MM.1S (cell line): ENCODE data around the gene FUS.

Experiments
- DNase-seq: peaks from one replicate; pipeline ENCODE4 v3.0.0-alpha.2; 2015
- H2AFZ ChIP-seq: fragments of 300-600 bp; sonication (generic); 2 replicates; pipeline ENCODE4 v1.6.0; 2016; ENCODE audit warnings: antibody characterized with exemption, low read length
- H3F3A ChIP-seq: fragments of 300-600 bp; sonication (generic); 2 replicates; pipeline ENCODE4 v1.6.1; 2016; ENCODE audit warnings: mild to moderate bottlenecking, antibody characterized with exemption, low read length, moderate library complexity, mixed read lengths; ENCODE audit not compliant: insufficient read depth
- H3K27ac ChIP-seq: fragments of 300-600 bp; sonication (generic); 2 replicates; pipeline ENCODE4 v1.5.1; 2016; ENCODE audit warnings: mild to moderate bottlenecking, low read length
- H3K27me3 ChIP-seq: fragments of 300-600 bp; sonication (generic); replicated peaks from 2 replicates; pipeline ENCODE4 v1.6.0; 2016; ENCODE audit warnings: low read length; ENCODE audit not compliant: insufficient read depth
- H3K36me3 ChIP-seq: fragments of 300-600 bp; sonication (generic); replicated peaks from 2 replicates; pipeline ENCODE4 v1.6.1; 2016; ENCODE audit warnings: mild to moderate bottlenecking, low read length, mixed read lengths; ENCODE audit not compliant: insufficient read depth
- H3K4me1 ChIP-seq: fragments of 300-600 bp; sonication (generic); 2 replicates; pipeline ENCODE4 v1.6.1; 2016; ENCODE audit warnings: low read length, mixed read lengths
- H3K4me2 ChIP-seq: fragments of 300-600 bp; sonication (generic); 2 replicates; pipeline ENCODE4 v1.6.0; 2016; ENCODE audit warnings: low read depth, low read length
- H3K4me3 ChIP-seq: fragments of 300-600 bp; sonication (generic); 2 replicates; pipeline ENCODE4 v1.5.1; 2016; ENCODE audit warnings: low read length, mixed read lengths
- H3K79me2 ChIP-seq: fragments of 300-600 bp; sonication (generic); 2 replicates; pipeline ENCODE4 v1.6.1; 2016; ENCODE audit warnings: mixed run types, low read length, mixed read lengths
- H3K9ac ChIP-seq: fragments of 300-600 bp; sonication (generic); 2 replicates; pipeline ENCODE4 v1.6.1; 2016; ENCODE audit warnings: low read length, mixed read lengths
- H3K9me2 ChIP-seq: fragments of 300-600 bp; sonication (generic); replicated peaks from 2 replicates; pipeline ENCODE4 v1.6.1; 2016; ENCODE audit warnings: mild to moderate bottlenecking, low read length, mixed read lengths; ENCODE audit not compliant: insufficient read depth
- H3K9me3 ChIP-seq: fragments of 300-600 bp; sonication (generic); replicated peaks from 2 replicates; pipeline ENCODE4 v1.6.1; 2016; ENCODE audit warnings: mild to moderate bottlenecking, low read length, mixed read lengths; ENCODE audit not compliant: insufficient read depth
- H4K20me1 ChIP-seq: fragments of 300-600 bp; sonication (generic); 2 replicates; pipeline ENCODE4 v1.6.1; 2016; ENCODE audit warnings: mild to moderate bottlenecking, low read length, moderate library complexity, mixed read lengths; ENCODE audit not compliant: insufficient read depth
- CTCF ChIP-seq: fragments of 300-600 bp; sonication (generic); IDR thresholded peaks from 2 replicates; pipeline ENCODE4 v1.5.1; 2016; ENCODE audit warnings: antibody characterized with exemption, low read length, mixed read lengths
- EZH2 ChIP-seq: fragments of 300-600 bp; sonication (generic); optimal IDR thresholded peaks from 2 replicates; pipeline ENCODE3; 2017; ENCODE audit warnings: low read depth, mild to moderate bottlenecking, antibody characterized with exemption, low read length, mixed read lengths
- EZH2phosphoT487 ChIP-seq: fragments of 300-600 bp; sonication (generic); IDR thresholded peaks from 2 replicates; pipeline ENCODE4 v1.6.1; 2018; ENCODE audit warnings: antibody characterized with exemption, low read length

The FUS gene

GRCh38 chr16:31179219-31179746, 656 bp upstream of the FUS start:
- Histone ChIP-seq H3K9me2 (no peaks in the 10 kb centered on the region), H3K4me2 (peak overlapping the region; percentile 96), H3K4me1 (peaks cover 21% of the 10 kb centered on the region), H3K9ac (peak overlapping the region; percentile 96; the same call in 1 of the 2 replicates), H3K9me3 (no peaks in the 10 kb centered on the region), H2AFZ (peak overlapping the region; percentile 52), H3K4me3 (peak overlapping the region; percentile 89), H3K27me3 (peaks cover 26% of the 10 kb centered on the region), H3K27ac (peak overlapping the region; percentile 68; the same call in 1 of the 2 replicates), H3K36me3 (peaks cover 12% of the 10 kb centered on the region), H3K79me2 (peaks cover 43% of the 10 kb centered on the region), H4K20me1 (peaks cover 34% of the 10 kb centered on the region), H3F3A (peaks cover 16% of the 10 kb centered on the region)
- DNase-seq: no peak
- TF ChIP-seq EZH2phosphoT487 (no peak), EZH2 (no peak), CTCF (no peak)

- H3K4me2 ChIP-seq: peak overlapping the region; percentile 96
- H3F3A ChIP-seq: peaks cover 16% of the 10 kb centered on the region
- no peaks in the 10 kb centered on the region for H3K9me2 ChIP-seq
- H3K9me3 ChIP-seq: no peaks in the 10 kb centered on the region
- peak overlapping the region; percentile 96; the same call in 1 of the 2 replicates for H3K9ac ChIP-seq
- peaks cover 12% of the 10 kb centered on the region for H3K27me3 ChIP-seq
- H3K4me3 ChIP-seq: peak overlapping the region; percentile 89
- H3K4me1 ChIP-seq: peaks cover 21% of the 10 kb centered on the region
- no peak for TF ChIP-seq CTCF
- H2AFZ ChIP-seq: no peak overlapping the region
- H3K27ac ChIP-seq: peak overlapping the region; percentile 68; the same call in 1 of the 2 replicates
- no peak for DNase-seq
- peaks cover 41% of the 10 kb centered on the region for H4K20me1 ChIP-seq
- H3K79me2 ChIP-seq: peaks cover 61% of the 10 kb centered on the region
- H3K36me3 ChIP-seq: peaks cover 29% of the 10 kb centered on the region
These were observed 1.3 kb downstream of the FUS start for GRCh38 chr16:31181102-31181830.

- Histone ChIP-seq H3K27me3 (peaks cover 1% of the 10 kb centered on the region; the same call in 1 of the 2 replicates), H3K4me3 (no peak overlapping the region), H3K9me3 (no peaks in the 10 kb centered on the region), H3K4me2 (no peak overlapping the region), H3K79me2 (peaks cover 72% of the 10 kb centered on the region), H3K9ac (no peak overlapping the region), H2AFZ (no peak overlapping the region), H3K4me1 (peaks cover 16% of the 10 kb centered on the region), H3F3A (peaks cover 12% of the 10 kb centered on the region), H3K27ac (no peak overlapping the region), H4K20me1 (peaks cover 41% of the 10 kb centered on the region), H3K9me2 (no peaks in the 10 kb centered on the region), H3K36me3 (peaks cover 30% of the 10 kb centered on the region)
- no peak for TF ChIP-seq EZH2phosphoT487
- TF ChIP-seq CTCF: no peak
- TF ChIP-seq EZH2: no peak
- DNase-seq: no peak
These were observed 2.5 kb downstream of the FUS start for GRCh38 chr16:31182391-31182790.
